HG03521 (cell line): ENCODE data around the gene KLF9.
A peak's percentile ranks its signal among the peaks of the same experiment; 100 is the strongest.

Experiments used
- ATAC-seq: cut with Tn5 transposase; IDR thresholded peaks from one replicate; pipeline ENCODE4 v1.9.1; 2021; ENCODE audit warnings: mild to moderate bottlenecking, moderate library complexity; ENCODE audit not compliant: unreplicated experiment

KLF9 gene

GRCh38 chr9:70422371-70423043, 8.1 kb upstream of the KLF9 start:
- ATAC-seq, result no peak

- no peak for ATAC-seq
These were observed 7.1 kb upstream of the KLF9 start for GRCh38 chr9:70421272-70422180.

GRCh38 chr9:70420441-70421271, 6.2 kb upstream of the KLF9 start:
- no peak for ATAC-seq

- ATAC-seq, result peak; percentile 44
These were observed 5.3 kb upstream of the KLF9 start for GRCh38 chr9:70419556-70420440.

- peak; percentile 54 for ATAC-seq
These were observed 4.5 kb upstream of the KLF9 start for GRCh38 chr9:70418822-70419555.

GRCh38 chr9:70415476-70415875, 1.0 kb upstream of the KLF9 start:
- ATAC-seq, result no peak

GRCh38 chr9:70415041-70415440, 584 bp upstream of the KLF9 start:
- no peak for ATAC-seq

- peak; percentile 20 for ATAC-seq
These were observed 1.0 kb downstream of the KLF9 start for GRCh38 chr9:70413464-70413798.

- ATAC-seq, result no peak
These were observed 1.5 kb downstream of the KLF9 start for GRCh38 chr9:70412832-70413463.

GRCh38 chr9:70411930-70412831, 2.3 kb downstream of the KLF9 start:
- no peak for ATAC-seq

GRCh38 chr9:70411121-70411929, 3.1 kb downstream of the KLF9 start:
- no peak for ATAC-seq

GRCh38 chr9:70410368-70410767, 4.1 kb downstream of the KLF9 start:
- ATAC-seq, result no peak

- no peak for ATAC-seq
These were observed 4.7 kb downstream of the KLF9 start for GRCh38 chr9:70409800-70410199.

- ATAC-seq, result no peak
These were observed 5.2 kb downstream of the KLF9 start for GRCh38 chr9:70409280-70409679.

GRCh38 chr9:70408393-70409040, 5.9 kb downstream of the KLF9 start:
- ATAC-seq, result no peak

GRCh38 chr9:70407081-70407503, 7.4 kb downstream of the KLF9 start:
- ATAC-seq, result no peak

GRCh38 chr9:70406434-70406862, 8.0 kb downstream of the KLF9 start:
- ATAC-seq, result peak; percentile 58
